ENCODE measurements around the gene SPDYE17.
"Not testable (repeated sequence)": the region's sequence is repeated elsewhere in the genome, so short reads cannot be mapped to it uniquely, and the experiment has no call there.

SPDYE17 gene, protein sequence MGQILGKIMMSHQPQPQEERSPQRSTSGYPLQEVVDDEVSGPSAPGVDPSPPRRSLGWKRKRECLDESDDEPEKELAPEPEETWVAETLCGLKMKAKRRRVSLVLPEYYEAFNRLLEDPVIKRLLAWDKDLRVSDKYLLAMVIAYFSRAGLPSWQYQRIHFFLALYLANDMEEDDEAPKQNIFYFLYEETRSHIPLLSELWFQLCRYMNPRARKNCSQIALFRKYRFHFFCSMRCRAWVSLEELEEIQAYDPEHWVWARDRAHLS

DNA sequence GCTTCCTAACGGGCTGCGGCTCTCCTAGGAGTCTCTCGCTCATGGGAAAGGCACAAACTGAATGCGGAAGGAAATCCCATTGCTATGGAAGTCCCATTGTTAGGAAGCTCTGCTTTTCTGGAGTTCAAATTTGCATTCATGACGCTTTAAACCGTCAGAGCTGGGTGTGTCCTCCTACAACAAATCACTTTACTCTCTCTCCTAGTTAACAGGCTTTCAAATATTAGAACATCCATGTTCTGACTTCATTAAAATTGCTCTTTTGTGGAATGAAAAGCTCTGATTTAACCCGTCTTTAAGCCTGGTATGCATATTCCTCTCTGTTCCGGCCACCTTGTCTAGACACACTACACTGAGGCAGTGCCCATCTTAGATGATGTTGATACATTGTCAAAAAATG is at the start of gene SPDYE17:
SPDYE17 (minus strand) TSS at position 101 of the 400 bp plus-strand sequence. CDS start 1,791 bp downstream, outside the sequence.
- FAIRE-seq = not testable (repeated sequence)

DNA sequence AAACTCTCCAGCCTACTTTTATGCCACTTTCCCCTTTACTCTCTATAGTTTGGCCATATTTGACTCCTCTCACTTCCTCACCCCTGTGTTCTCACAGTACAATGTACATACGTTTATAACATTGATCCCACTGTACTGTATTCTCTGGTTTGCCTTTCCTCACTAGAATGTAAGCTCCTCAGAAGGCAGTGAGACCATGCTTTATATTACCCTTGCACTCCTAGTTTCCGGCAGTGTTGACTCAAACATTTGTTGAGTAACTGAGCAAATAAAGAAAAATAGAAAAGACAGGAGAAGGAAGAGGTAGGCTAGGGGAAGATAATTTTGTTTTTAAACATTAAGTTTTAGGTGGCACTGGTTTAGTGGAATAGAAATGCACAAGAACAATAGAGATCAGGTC is 48.1 kb upstream of the SPDYE17 start:
- not testable (repeated sequence) for FAIRE-seq

DNA sequence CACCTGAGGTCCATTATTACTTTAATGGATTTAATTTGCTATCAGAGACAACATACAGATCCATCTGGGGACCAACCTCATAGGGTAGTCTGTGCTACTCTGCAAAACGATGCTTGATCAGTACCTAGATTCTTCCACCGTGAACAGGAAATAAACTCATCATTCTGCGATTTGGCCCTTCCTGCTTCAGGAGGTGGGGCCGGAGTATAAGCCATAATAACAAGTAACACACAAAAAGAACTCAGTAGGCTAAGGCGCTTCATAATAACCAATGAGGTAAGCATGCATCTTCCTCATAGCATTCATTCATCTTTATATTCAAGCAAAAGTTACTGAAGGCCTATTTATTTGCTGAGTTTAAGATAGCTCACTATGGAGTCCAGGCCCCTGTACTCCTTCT is 47.5 kb upstream of the SPDYE17 start:
- not testable (repeated sequence) for FAIRE-seq

DNA sequence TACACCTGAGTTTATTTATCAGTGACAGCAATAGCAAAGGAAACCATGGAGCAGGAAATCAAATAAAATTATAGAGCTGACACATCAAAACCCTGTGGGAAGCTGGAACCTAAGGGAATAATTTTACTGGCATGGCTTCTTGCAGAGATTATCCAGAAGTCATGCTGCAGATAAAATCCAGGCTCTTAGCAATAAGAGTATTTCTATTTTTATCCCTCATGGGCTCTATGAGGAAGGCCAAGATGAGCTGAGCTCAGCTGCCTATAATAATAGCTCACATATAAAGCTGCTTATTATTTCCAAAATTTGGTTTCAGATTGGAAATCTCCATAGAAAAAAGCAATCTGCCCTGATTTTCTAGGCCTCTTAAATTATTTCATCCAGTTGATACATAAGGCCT is 47.0 kb upstream of the SPDYE17 start:
- not testable (repeated sequence) for FAIRE-seq

DNA sequence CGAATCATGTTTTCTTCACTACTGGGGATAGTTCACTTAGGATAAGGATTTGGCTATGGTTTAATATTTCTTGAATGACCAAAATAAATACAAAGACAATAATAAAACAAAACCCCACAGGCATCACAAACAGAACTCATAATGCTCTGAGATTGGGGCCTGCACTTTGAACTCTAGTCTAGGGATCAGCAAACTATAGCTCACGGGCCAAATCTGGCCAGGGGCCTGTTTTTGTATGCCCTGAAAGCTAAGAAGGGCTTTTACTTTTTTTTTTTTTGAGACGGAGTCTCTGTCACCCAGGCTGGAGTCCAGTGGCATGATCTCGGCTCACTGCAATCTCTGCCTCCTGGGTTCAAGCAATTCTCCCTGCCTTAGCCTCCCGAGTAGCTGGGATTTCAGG is 44.9 kb upstream of the SPDYE17 start:
- FAIRE-seq = not testable (repeated sequence)

DNA sequence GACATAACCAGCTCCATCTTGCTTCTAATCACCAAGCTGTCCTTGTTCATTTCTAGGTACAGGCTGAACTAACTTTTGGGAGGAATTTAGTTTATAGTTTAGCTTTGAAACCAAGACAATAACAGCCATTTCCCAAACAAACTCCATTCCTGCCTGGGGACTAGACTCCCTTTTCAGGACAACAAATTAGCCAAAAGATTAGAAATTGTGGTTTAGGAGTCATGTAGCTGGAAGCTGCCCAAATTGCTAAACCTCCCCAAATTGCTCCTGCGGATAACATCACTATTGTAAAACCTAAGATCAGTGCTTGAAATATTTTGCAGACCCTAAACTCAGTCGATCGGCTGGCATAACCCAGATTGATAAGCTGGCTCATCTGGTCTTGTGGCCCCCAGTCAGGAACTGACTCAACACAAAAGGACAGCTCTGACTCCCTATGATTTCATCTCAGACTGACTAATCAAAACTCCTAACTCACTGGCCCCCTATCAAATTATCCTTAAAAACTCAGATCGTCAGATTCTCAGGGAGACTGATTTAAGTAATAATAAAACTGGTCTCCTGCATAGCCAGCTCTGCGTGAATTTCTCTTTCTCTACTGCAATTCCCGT is 42.7 kb upstream of the SPDYE17 start:
- not testable (repeated sequence) for FAIRE-seq

DNA sequence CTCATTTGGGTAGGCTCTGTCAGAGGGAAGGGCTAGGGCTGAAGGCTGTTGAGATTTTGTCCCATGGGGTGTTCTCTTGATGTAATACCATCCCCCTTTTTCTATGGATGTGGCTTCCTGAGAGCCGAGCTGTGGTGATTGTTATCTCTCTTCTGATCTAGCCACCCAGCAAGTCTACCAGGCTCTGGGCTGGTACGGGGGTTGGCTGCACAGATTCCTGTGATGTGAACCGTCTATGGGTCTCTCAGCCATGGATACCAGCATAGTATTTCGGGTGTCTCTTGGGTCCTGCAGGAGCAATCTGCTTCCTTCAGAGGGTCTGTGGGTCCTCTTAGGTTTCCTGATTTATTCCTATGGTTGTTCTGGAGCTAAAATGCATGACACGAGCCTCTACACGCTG is 38.9 kb upstream of the SPDYE17 start:
- FAIRE-seq = not testable (repeated sequence)

DNA sequence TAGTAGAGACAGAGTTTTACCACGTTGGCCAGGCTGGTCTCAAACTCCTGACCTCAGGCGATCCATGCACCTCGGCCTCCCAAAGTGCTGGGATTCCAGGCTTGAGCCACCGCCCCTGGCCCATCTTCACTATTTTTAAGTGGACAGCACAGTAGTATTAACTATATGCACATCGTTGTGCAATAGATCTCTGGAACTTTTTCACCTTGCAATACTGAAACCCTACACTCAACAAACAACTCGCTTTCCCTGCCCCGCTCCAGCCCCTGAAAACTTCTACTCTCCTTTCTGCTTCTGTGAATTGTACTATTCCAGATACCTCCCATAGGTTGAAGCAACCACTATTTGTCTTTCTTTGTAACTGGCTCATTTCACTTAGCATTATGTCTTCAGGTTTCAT is 33.7 kb upstream of the SPDYE17 start:
- not testable (repeated sequence) for FAIRE-seq

DNA sequence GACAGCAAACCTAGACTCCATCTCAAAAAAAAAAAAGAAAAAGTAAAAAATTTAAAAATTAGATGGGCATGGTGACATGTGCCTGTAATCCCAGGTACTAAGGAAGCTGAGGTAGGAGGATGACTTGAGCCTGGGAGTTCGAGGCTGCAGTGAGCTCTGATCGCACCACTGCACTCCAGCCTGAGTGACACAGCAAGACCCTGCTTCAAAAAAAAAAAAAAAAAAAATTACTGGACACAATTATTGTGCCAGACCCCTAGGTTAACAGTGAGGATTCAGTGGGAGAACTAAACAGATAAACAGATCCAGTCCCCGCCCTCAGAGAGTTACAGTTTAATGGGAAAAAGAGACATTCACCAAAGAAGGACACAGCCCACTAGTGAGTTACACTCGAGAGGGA is 31.6 kb upstream of the SPDYE17 start:
- FAIRE-seq = not testable (repeated sequence)

DNA sequence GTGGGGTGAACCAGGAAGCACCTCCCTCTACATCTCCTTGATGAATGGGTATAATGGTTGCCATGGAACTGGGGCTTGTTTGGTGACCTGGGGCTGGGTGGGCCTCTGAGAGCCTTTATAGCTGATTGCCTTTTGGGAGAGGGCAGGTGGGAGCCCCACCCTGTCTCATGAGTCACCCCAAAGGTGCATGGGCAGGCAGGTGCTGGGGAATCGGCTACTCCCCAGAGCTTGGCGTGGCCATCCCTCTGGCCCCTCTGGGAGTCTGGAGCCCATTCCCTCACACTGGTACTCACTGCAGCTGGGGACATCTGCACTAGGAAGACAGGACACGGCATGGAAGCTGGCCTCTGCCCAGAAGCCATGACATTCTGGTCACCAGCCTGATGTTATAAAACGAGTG is 30.4 kb upstream of the SPDYE17 start, which contains the start of gene SPDYE18:
SPDYE18 (minus strand) TSS at position 2 of the 400 bp plus-strand sequence. CDS start 2,046 bp downstream, outside the sequence.
- FAIRE-seq = not testable (repeated sequence)

DNA sequence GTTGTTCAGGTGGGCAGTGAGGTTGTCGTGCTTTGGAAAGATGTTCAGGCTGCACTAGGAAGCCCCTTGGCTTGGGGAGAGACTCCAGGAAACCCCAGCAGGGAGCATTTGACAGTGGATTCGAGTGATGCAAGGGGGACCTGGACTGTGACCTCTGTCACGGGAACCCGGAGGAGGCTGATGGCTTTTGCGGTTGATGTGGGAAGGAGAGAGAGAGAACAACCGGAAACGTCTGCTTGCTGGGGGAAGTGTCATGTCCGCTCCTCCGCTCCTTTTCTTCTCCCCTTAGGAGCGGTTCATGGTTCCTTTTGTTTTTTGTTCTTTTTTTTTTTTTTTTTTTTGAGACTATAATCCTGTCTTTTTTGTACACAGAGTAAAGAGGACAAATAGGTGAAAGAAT is 5.8 kb downstream of the SPDYE17 start:
- FAIRE-seq = not testable (repeated sequence)

DNA sequence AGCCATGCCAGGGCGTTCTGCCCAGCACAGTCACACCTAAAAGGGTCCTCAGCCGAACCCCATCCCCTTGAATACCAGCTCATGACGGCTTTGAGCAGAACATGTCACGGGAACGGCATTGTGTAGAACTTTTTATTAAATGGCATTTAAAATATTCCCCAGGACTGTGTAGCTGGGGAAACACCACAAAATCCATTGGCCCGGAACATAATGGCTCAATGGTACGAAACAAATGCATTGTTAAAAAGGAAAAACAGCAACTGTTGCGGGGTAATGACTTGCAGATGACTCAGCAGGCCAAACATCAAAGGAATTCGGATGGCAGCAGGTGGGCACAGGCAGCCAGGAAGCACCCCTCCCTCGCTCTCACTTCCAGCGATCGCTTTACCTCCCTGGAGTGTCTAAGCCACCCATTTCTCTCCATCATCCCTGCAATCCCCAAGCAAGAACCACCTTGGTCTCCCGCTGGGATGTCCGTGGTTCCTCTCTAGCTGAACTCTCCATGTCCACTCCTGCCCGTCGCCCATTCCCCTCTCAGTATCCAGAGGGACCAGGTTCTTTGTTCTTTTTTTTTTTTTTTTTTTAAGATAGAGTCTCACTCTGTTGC is 22.0 kb downstream of the SPDYE17 start:
- FAIRE-seq = peak; percentile 65

DNA sequence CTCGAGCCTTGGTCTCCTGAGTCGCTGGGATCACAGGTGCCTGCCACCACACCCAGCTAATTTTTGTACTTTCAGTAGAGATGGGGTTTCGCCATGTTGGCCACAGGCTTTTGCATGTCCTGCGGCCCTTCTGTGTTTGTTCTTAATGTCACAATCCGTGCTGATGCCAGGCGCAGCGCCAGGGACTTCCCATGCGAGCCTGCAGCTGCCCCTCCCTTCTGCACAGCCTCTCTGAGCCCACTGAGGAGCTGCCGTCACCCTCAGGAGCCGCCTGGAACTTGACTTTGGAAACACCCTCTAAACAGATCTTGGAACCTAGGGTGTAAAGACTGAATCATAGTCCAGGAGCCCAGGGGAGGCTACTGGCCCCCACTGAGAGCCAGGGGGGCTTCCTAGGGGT is 24.2 kb downstream of the SPDYE17 start:
- FAIRE-seq = not testable (repeated sequence)

DNA sequence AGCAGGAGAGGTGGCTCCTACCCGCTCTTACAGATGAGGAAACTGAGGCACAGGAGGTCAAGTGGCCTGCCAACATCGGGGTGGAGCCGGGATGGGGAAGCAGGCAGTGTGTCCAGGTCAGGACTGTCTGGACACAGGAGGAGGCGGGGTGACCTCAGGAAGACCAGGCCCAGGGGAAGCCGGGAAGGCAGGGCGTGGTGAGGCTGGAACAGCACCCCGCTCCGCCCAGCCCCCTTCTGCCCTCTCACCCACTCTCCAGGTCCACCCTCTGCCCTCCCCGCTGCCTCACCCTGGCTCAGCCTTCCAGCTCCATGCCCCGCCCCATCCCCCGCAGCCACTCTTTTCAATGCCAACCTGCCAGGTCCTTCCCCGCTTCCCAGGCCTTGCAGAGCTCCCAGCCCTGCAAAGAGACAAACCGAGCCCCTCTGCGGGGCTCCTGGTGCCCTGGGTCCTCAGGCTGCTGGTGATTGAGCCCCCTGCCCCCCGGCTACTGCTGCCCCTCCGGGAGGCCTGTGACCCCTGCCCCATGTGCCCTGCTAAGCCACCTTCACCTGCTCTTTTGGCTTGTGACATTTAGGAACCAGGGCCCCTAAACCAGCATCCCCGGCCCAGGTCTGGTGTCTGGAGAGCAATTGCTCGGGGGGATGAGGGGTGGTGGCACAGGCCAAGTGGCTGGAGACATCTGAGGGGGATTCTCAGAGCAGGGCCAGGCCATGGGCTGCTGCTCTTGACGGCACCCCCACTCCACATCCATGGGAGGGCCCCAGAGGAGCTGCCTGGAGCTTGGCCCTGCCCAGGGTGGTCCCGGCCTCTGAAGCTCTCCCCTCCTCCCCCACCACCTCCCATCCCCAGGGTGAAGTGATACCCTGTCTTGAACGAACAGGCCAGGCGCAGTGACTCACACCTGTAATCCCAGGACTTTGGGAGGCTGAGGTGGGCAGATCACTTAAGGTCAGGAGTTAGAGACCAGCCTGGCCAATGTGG is 25.7 kb downstream of the SPDYE17 start:
- not testable (repeated sequence) for FAIRE-seq

DNA sequence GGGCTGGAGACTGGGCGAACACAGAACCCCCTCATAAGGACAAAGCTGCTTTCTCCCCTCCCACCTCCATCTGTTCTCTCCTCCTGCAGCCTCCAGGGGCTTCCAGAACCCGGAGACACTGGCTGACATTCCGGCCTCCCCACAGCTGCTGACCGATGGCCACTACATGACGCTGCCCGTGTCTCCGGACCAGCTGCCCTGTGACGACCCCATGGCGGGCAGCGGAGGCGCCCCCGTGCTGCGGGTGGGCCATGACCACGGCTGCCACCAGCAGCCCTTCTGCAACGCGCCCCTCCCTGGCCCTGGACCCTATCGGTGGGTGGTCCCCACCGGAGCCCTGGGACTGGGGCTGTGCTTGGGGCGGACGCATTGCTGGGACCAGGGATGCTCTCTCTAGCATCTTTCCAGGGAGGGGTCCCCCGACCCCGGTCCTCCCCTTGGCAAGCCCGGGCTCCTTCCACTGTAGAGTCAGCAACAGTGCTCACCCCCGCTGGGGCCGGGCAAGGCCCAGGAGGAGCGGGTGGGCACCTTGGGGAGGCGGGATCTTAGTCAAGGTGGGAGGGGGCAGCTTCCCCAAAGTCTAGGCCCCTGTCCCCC is 26.6 kb downstream of the SPDYE17 start:
- not testable (repeated sequence) for FAIRE-seq

DNA sequence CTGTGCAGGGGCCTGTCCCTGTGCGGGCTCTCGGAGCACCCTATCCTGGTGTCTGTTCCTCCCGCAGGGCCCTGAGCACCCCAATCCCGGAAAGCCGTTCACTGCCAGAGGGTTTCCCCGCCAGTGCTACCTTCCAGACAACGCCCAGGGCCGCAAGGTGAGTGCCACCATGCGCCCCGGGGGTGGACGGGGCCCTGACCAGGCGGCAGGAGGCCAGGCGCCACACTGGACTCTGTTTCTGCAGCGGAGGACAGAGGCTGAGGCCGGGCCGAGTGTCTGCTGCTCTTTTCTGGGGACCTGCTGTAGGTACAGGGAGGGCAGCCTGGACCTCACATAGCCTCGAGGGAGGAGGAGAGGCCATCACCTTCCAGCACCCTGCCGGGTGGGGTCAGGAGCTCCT is 28.0 kb downstream of the SPDYE17 start:
- FAIRE-seq = not testable (repeated sequence)

DNA sequence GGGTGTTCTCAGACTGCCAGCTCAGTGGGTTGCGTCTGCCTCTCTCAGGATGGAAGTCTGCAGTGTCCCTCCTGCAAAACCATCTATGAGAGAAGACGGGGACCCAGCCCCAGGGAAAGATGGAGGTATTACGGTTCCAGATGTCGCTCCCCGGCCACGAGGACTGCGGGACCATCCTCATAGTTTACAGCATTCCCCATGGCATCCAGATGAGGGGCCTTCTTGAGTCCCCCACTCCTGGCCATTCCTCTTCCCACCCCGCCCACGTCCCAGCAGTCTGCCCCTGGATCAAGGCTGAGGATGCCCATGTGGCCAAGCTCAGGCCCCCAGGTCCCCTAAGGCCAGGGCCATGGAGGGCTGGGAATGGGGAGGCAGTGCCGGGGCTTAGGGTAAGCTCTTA is 28.9 kb downstream of the SPDYE17 start:
- FAIRE-seq = not testable (repeated sequence)

DNA sequence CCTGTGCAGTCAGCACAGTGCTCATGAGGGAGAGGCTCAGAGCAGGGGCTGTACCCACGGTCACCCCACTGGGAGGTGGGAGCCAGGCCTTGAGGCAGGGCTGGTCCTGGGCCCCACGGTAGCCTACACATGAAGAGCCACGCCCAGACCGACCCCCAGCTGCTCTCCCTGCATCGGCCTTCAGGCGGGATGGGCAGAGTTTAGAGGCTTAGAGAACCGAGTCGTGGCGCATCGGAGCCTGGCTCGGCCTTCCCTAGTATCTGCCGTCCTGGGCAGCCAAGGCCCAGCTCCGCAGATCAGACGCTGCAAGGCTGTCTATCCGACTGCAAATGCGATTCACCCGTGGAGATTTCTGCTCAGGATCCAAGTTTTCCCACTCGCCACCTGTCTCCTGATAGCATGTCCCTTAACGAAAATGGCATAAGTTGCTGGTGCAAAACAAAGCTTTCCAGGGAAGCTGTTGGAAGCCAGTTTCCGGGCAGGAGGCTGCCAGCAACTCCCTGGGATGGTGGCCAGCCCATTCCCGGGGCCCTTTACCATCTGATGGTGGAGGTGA is 29.4 kb downstream of the SPDYE17 start:
- FAIRE-seq = not testable (repeated sequence)

DNA sequence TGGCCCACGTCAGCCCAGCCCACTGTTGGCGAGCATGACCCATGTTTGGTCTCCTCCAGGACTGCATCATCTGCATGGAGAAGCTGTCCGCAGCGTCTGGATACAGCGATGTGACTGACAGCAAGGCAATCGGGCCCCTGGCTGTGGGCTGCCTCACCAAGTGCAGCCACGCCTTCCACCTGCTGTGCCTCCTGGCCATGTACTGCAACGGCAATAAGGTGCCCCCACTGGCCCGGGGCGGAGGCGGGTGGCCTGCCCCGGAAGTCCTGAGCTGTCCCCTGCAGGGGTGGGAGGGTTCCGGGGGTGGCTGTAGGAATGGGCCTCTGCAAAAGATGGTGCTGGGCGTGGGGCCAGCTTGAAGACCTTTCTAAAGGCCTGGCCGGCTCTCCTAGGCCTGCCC is 30.1 kb downstream of the SPDYE17 start:
- not testable (repeated sequence) for FAIRE-seq

DNA sequence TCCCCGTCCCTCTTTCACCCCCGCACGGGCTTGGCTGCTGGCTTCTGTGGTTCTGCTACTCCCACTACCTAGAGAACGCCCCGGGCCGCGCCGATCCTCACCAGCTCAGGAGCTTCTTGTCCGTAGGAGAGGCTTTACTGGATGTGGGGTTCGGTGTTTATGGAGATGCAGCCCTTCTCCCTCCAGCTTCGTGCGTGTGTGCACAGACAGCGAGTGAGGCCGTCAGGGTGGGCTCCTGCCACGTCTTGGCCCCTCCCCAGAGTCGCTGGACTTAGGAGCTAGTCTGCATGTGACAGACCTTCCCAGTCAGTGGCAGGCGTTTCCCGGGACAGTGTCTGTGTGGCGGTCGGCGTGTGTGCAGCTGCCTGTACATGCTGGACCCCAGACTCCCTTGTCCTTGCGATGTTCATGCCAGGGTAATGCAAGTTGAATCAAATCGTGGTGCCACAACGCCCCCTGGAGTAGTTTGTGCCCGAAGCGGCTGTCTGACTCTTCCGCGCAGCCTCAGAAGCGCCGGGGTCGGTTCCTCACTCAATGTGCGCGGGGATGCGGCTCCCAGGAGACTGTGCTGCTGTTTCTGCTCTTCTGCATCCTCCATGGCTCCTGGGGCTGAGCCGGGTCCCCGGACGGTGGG is 32.6 kb downstream of the SPDYE17 start:
- not testable (repeated sequence) for FAIRE-seq

DNA sequence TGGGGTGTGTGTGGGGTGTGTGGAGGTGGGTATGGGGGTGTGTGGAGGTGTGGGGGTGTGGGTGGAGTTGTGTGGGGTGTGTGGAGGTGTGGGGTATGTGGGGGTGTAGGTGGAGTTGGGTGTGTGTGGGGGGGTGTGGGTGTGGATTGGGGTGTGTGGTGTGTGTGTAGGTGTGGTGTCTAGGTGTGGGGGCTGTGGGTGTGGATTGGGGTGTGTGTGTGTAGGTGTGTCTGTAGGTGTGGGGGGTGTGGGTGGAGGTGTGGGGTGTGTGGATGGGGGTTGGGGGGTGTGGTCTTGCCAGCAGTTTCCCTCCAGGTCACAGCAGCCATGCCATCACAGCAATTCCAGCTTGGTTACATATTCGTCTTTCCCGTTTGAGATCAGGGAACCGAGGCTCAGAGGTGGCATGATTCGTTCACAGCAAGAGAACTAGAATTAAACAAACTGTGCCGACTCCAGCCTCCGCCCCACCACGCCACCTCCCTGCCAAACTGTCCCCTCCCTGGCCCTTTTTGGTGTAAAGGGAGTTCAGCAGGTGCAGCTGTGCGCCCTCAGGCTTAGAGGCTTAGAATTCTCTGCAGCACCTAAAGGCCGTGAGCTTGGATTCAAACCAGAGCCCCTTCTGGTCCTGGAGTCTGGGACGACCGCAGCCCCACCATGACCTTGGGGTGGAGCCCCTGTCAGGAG is 33.3 kb downstream of the SPDYE17 start:
- not testable (repeated sequence) for FAIRE-seq
